ENCODE data around the gene ACTRT2.

DNA sequence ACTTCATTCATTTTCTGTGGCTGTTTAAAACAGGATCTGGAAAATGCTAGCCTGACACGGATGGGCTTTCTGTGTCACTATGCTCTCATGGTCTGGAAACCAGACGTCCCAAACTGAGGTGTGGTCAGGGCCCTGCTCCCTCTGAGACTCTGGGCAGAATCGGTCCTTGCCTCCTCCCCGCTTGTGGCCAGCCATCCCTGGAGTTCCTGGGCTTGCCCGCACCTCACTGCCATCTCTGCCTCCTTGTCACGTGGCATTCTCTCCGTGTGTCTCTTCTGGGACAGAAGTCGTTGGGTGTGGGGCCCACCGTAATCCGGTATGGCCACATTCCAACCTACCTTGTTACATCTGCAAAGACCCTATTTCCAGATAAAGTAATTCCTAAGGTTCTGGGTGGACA is 10.1 kb upstream of the ACTRT2 start:
- TF ChIP-seq CTCF (IDR thresholded peaks at IDR 0.05) (no peak), POLR2A (IDR thresholded peaks at IDR 0.05) (no peak)

All from adrenal gland (tissue), 5 donors.